ELR (cell line): ENCODE results near the gene PRLH.

Experiments
- DNase-seq: peaks from one replicate; pipeline ENCODE4 v3.0.0-alpha.2; 2015; ENCODE audit warnings: low read depth

Gene PRLH

DNA sequence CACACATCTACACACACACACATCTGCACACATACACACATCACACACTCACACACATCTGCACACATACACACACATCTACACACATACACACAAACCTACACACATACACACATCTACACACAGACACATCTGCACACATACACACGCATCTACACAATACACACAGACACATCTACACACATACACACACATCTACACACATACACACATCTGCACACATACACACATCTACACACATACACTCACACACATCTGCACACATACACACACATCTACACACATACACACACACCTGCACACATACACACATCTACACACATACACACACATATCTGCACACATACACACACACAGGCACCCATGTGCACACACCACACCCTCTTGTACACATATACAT is 400 bp upstream of the PRLH start:
- no peak for DNase-seq

GRCh38 chr2:237567276-237568029 is 1.1 kb downstream of the PRLH start:
- no peak for DNase-seq

DNA sequence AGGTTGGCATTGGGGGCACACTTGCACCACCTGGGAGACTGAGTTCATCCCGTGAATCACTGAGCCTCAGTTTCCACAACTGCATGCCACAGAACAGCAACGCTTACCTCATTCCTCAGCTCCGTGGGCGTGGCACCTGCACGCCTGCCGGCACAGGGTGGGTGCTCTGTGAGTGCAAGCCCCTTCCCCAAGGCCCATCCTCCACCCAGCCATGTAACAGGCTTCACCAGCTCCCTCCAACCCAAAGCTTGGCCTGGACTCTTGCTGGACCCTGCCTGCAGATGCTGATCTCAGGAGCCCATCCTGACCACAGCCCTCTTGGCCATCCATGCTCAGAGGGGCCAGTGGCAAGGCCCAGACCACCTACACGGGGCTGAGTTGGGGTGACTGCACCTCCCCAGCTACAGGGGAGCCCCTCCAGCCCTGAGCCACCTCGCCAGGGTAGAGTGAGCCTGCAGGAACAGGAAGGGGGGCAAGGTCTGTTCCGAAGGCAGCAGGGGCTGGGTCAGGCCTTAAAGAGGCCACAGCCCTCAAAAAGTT is 1.8 kb downstream of the PRLH start:
- no peak for DNase-seq

- DNase-seq: no peak
Observed at GRCh38 chr2:237569041-237569440, 2.7 kb downstream of the PRLH start.

DNA sequence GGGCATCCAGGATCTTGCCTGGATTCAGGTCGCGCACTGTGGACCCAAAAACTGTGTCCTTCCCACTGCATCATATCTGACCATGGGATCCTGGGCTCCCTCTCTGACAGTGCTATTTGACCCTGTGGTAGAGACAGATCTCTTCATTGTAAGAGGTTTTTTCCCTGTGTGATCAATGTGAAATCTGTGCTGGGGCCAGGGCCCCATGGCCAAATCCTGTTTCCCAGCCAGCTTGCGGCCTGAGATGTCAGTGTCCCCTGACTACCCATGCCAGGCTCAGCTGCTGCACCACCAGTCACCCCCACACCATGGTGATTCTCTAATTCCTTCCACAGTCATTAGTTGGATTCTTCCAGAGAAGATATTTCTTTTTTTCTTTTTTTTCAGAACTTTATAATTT is 3.5 kb downstream of the PRLH start:
- DNase-seq: no peak

- DNase-seq: no peak
Observed at GRCh38 chr2:237570776-237571335, 4.5 kb downstream of the PRLH start.

DNA sequence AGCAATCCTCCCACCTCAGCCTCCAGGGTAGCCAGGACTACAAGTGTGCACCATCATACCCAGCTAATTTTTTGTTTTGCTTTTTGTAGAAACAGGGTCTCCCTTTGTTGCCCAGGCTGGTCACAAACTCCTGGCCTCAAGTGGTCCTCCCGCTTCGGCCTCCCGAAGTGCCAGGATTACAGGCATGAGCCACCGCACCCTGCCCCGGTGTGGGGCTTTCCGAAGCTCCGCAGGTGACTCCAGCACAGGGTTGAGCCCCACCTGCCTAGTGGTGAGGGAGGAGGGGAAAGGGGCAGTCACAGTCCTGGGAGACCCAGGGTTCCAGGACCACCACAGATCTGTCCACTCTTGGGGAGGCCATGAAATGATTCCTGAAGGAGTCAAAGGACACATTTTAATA is 5.2 kb downstream of the PRLH start:
- no peak for DNase-seq

DNA sequence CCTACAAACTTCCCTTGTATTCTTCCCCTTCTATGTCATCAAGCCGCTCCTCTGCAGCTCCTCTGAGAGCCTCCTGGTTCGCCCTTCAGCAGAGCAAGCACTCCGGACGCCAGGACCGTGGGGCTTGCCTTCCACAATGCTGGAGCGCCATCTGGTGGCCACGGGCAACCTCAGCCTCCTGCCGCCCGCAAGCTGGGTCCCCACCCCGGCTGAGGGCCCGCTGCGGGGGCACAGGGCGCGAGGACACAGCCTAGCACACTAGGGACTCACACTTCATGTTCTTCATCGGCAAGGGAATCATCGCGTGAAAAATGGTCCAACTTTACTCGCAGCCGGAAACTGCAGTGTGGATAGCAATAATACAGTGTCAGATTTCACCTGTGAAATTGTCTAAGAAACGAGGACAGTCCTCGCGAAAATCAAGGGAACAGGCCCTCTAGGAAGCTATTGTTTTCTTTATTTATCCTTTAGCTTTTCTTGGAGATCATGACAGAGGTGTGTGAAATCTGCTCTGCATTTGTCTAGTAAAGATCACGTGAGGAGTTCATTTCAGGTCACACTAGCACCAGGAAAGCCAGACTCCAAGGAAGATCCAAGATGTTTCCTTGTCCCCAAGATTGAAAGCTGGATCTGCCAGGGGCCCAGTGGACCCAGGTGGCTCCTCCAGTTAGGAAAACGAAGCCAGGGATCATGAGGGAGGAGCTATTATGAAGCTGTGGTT is 5.8 kb downstream of the PRLH start:
- DNase-seq: peak; percentile 94

GRCh38 chr2:237572742-237573101 is 6.3 kb downstream of the PRLH start:
- DNase-seq: no peak

- no peak for DNase-seq
Observed at GRCh38 chr2:237573721-237574415, 7.5 kb downstream of the PRLH start.

DNA sequence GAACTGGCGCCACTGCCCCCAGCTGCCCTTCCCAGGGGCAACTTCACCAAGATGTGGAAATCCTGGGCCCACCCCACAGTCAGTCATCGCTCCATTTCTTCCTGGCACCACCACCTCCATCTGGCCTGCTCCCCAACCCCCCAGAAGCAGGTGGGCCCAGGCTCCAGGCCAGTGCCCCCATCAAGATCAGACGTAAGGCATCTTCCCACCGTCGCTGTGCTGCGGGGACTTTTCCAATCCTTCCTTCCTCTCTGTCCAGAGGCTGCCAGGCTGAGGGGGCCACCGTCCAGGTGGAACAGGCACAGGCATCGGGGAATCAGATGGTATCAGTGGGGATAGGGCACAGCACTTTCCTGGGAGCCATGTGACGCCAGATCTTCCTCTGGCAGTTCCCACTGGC is 8.1 kb downstream of the PRLH start:
- DNase-seq: no peak

- no peak for DNase-seq
Observed at GRCh38 chr2:237574894-237575868, 8.8 kb downstream of the PRLH start.

- no peak for DNase-seq
Observed at GRCh38 chr2:237575869-237576862, 9.8 kb downstream of the PRLH start.

DNA sequence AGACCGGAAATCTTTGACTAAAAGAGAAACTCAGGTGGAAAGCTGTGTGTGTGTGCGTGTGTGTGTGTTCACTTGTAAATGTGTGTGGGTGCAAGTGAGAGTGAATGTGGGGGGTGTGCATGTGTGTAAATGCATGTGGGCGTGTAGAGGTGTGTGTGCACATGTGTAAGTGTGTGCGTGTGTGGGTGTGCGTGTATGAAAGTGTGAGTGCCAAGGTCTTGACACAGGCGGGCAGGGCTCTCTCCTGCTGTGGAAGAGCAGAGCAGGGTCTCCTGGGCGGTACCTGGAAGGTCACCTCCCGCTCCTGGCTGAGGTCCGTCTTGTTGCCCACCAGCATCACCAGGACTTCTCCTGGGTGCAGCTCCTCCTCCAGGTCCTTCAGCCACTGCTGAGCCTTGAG is 10.6 kb downstream of the PRLH start:
- DNase-seq: no peak

GRCh38 chr2:237577458-237577857 is 11.1 kb downstream of the PRLH start:
- no peak for DNase-seq

GRCh38 chr2:237577956-237578870 is 11.8 kb downstream of the PRLH start:
- no peak for DNase-seq

- no peak for DNase-seq
Observed at GRCh38 chr2:237581326-237581725, 15.0 kb downstream of the PRLH start.

DNA sequence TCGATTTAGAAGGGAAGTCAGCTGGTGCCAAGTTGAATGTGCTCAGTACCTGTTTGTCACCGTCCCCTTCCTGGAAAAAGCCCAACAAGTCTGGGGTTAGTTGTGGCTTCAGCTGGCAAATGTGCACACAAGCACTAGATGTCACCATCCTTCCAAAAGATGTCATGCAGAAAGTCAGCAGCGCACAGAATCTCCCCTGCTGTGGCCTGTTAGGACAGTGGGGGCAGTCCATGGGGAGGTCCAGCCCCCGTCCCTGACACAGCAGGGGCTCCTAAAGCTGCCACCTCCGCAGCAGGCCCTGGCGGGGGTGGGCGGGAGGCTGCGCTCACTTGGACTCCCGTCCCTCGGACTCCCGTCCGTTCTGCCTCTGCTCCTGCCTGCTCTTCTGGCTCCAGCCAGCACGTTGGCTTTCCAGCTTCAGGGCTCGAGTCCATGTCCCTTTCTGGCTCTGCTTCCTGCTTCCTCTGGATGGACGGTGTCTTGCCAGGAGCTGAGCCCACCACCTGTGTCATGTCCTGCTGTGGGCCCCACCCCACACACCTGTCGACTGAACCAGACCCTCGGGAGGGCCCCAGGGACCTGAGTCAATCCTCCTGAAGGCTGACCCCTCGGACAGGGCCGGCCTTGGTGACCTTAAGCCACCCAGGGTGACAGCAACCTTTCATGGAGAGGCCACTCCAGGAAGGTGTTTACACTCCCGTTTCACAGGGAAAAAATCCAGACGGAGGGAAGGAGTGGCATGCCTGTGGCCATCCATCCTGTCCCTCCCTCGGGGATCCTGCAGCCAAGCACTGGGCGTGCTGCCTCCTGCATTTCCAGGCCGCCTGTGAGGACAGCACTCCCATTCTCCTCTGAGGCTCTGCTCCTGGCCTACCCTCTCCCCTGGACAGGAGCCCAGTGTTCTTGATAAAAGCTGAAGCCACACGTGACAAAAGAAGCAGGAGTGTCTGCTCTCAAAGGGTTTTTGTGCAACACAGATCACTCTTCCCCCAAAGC is 15.7 kb downstream of the PRLH start:
- DNase-seq: peak; percentile 66
